ENCODE data around the gene TANC1. TPM values are rescaled to one million over a fixed set of nuclear protein-coding genes. Genes with fewer than 3 reads are reported as not detected.
A peak's percentile ranks its signal among the peaks of the same experiment; 100 is the strongest.

TANC1 gene
- total RNA-seq, 2 experiments from 2014 or later, result 0.41 to 0.47 TPM

DNA sequence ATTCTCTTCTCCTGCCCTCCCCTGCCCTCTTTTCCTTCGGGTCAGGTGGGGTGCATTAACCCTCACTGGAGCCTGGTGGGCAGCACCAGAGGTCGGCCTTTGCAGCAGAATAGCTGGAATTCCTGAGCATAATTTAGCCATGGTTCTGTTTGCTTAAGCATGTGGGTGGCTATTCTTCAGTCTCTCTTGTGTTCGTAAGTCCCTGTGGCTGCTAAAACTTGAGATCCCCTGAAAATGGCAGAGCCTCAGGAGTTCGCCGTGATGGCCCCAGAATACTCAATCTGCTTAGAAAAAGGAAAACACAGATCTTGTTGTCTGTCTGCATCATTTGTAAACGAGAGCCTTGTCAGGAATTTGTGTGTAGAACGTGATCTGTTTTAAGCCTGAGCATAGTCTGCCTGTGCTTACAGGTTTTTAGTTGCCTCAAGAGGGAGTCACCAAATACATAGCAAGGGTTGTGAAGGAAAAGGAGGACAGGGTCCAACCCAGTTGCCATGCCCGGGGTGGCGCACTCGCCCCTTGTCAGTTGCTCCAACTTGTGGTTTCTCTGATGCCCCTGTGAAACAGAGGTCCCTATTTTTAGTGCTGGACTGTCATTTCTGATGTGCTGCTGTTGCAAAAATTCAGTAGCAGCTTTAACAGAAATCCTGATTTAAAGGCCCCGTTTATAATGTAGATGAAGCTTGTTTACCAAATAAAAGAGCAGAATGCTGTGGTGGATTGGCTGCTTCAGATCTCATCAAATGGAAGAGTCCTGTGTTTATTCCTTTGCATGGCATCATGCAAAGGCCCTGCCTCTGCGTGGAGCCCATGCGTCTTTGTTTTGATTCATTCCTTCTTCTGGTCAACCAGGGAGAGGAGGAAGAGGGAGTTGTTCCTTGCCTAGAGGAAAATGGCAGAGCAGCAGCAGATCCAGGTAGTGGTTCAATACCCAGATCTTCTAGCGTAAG, 243.3 kb downstream of the TANC1 start:
- ChIA-PET CTCF (no interaction called here), POLR2A (no interaction called here)
- ATAC-seq (ENCODE audit: poor library complexity), result no peak
- intact Hi-C loops (cut with DNase I, micrococcal nuclease), result no loop called here
- H3K36me3 Mint-ChIP-seq (ENCODE audit: low read depth), result no peaks in the 10 kb centered on the region
- peaks cover 46% of the 10 kb centered on the region for H3K4me1 Mint-ChIP-seq (ENCODE audit: low read depth)
- Histone ChIP-seq H3K27me3 (ENCODE audit: control insufficient read depth in 1 of 2, insufficient read depth in 2 of 2, low read length in 2 of 2) (no peaks in the 10 kb centered on the region), H3K36me3 (ENCODE audit: insufficient read depth, low read length) (no peaks in the 10 kb centered on the region), H3K9me3 (ENCODE audit: control insufficient read depth in 1 of 2, insufficient read depth in 1 of 2, low read length in 2 of 2) (peaks cover 0 to 5% of the 10 kb centered on the region in 2 experiments), H3K4me1 (ENCODE audit: insufficient read depth, low read length) (peaks cover 23% of the 10 kb centered on the region), H3K4me3 (ENCODE audit: low read length) (no peak overlapping the region), H3K27ac (ENCODE audit: low read depth in 1 of 2, low read length in 2 of 2) (no peak overlapping the region)
- no peak overlapping the region for H3K4me3 Mint-ChIP-seq
- H3K27ac Mint-ChIP-seq, result peak overlapping the region; percentile 52
- DNase-seq, result no peak
- H3K9me3 Mint-ChIP-seq, result no peaks in the 10 kb centered on the region
- TF ChIP-seq, protein P1, sequence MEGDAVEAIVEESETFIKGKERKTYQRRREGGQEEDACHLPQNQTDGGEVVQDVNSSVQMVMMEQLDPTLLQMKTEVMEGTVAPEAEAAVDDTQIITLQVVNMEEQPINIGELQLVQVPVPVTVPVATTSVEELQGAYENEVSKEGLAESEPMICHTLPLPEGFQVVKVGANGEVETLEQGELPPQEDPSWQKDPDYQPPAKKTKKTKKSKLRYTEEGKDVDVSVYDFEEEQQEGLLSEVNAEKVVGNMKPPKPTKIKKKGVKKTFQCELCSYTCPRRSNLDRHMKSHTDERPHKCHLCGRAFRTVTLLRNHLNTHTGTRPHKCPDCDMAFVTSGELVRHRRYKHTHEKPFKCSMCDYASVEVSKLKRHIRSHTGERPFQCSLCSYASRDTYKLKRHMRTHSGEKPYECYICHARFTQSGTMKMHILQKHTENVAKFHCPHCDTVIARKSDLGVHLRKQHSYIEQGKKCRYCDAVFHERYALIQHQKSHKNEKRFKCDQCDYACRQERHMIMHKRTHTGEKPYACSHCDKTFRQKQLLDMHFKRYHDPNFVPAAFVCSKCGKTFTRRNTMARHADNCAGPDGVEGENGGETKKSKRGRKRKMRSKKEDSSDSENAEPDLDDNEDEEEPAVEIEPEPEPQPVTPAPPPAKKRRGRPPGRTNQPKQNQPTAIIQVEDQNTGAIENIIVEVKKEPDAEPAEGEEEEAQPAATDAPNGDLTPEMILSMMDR (IDR thresholded peaks at IDR 0.05), result no peak
- H3K27me3 Mint-ChIP-seq, result no peaks in the 10 kb centered on the region

DNA sequence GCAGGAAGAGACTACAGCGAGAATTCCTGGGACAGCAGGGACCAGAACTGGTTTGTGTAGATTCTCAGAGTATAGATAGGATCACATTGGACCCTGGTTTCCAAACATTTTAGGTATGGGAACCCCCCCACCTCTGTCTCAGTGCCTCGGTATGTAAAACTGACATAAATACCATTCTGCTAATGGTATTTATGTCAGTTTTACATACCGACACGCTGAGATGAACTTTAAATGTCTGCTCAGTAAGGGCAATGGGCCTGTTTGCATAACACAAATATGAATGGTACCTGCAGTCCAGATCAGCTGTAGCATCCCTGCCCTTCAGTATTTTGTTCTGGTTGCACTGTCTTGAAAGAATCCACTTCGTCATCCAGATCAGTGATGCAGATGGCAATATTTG, 244.9 kb downstream of the TANC1 start:
- ChIA-PET CTCF (no interaction called here), POLR2A (no interaction called here)
- TF ChIP-seq, protein P1 (IDR thresholded peaks at IDR 0.05), result no peak
- H3K4me3 Mint-ChIP-seq, result no peak overlapping the region
- DNase-seq, result no peak
- intact Hi-C loops (cut with DNase I, micrococcal nuclease), result no loop called here
- Histone ChIP-seq H3K4me1 (ENCODE audit: insufficient read depth, low read length) (peaks cover 23% of the 10 kb centered on the region), H3K27ac (ENCODE audit: low read depth in 1 of 2, low read length in 2 of 2) (no peak overlapping the region), H3K4me3 (ENCODE audit: low read length) (no peak overlapping the region), H3K36me3 (ENCODE audit: insufficient read depth, low read length) (no peaks in the 10 kb centered on the region), H3K9me3 (ENCODE audit: control insufficient read depth in 1 of 2, insufficient read depth in 1 of 2, low read length in 2 of 2) (peaks cover 0 to 15% of the 10 kb centered on the region in 2 experiments), H3K27me3 (ENCODE audit: control insufficient read depth in 1 of 2, insufficient read depth in 2 of 2, low read length in 2 of 2) (no peaks in the 10 kb centered on the region)
- no peaks in the 10 kb centered on the region for H3K27me3 Mint-ChIP-seq
- H3K36me3 Mint-ChIP-seq (ENCODE audit: low read depth), result no peaks in the 10 kb centered on the region
- peaks cover 35% of the 10 kb centered on the region for H3K4me1 Mint-ChIP-seq (ENCODE audit: low read depth)
- H3K27ac Mint-ChIP-seq, result no peak overlapping the region
- no peak for ATAC-seq (ENCODE audit: poor library complexity)
- no peaks in the 10 kb centered on the region for H3K9me3 Mint-ChIP-seq

DNA sequence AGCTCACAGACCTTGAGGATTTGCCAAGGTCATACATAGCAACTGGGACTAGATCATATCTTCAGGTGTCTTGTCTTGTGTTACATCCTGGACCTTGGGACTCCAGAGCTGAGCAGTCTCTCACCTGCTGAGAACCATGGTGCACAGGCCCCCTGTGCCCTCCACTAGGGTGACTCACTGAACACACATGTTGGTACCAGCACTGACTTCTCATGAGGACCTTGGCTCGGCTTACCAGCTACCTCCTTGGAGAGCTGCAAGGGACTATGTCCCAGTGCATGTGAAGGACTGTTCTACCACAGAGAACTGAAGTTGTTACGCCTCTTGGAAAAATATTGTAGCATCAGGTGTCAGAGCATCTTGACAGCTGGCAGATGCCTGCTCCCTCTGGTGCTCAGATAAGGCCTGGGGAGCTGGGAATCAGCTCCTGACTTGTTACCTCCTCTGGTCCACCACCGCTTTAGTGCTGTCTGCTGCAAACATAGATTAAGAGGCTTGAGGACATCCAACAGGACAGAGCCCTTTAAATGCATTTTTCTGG, 246.0 kb downstream of the TANC1 start:
- H3K27me3 ChIP-seq (ENCODE audit: control insufficient read depth in 1 of 2, insufficient read depth in 2 of 2, low read length in 2 of 2), result no peaks in the 10 kb centered on the region
- H3K27ac Mint-ChIP-seq, result no peak overlapping the region
- intact Hi-C loops (cut with DNase I, micrococcal nuclease), result no loop called here
- no peaks in the 10 kb centered on the region for H3K27me3 Mint-ChIP-seq
- ATAC-seq (ENCODE audit: poor library complexity) (no peak), DNase-seq (no peak)
- peaks cover 0 to 15% of the 10 kb centered on the region in 2 experiments for H3K9me3 ChIP-seq (ENCODE audit: control insufficient read depth in 1 of 2, insufficient read depth in 1 of 2, low read length in 2 of 2)
- ChIA-PET POLR2A (no interaction called here), CTCF (no interaction called here)
- peaks cover 13% of the 10 kb centered on the region for H3K4me1 ChIP-seq (ENCODE audit: insufficient read depth, low read length)
- no peak overlapping the region for H3K4me3 Mint-ChIP-seq
- H3K9me3 Mint-ChIP-seq, result no peaks in the 10 kb centered on the region
- H3K36me3 Mint-ChIP-seq (ENCODE audit: low read depth), result no peaks in the 10 kb centered on the region
- no peak overlapping the region for H3K4me3 ChIP-seq (ENCODE audit: low read length)
- H3K27ac ChIP-seq (ENCODE audit: low read depth in 1 of 2, low read length in 2 of 2), result no peak overlapping the region
- TF ChIP-seq, protein P1 (IDR thresholded peaks at IDR 0.05), result no peak
- H3K36me3 ChIP-seq (ENCODE audit: insufficient read depth, low read length), result no peaks in the 10 kb centered on the region
- peaks cover 24% of the 10 kb centered on the region for H3K4me1 Mint-ChIP-seq (ENCODE audit: low read depth)

All from CD4-positive, alpha-beta T cell (primary cell).